Esophagus muscularis mucosa (tissue), 4 donors: ENCODE measurements around the gene DLST. TPM values are rescaled to one million over a fixed set of nuclear protein-coding genes. Genes with fewer than 3 reads are reported as not detected.
A peak's percentile ranks its signal among the peaks of the same experiment; 100 is the strongest.

Experiments
- DNase-seq: peaks from one replicate; pipeline ENCODE4 v3.0.0-alpha.2; 2017; ENCODE audit errors: extremely low spot score
- H3K27ac ChIP-seq, 4 donors: fragments of 200-600 bp; sonication (generic); replicated peaks in 1 of 4; 1 replicate in 3 of 4; 2 replicates in 1 of 4; pipeline ENCODE4 v1.5.1; 2016 to 2019; ENCODE audit warnings: mild to moderate bottlenecking in 1 of 4
- H3K27me3 ChIP-seq, 4 donors: fragments of 200-600 bp; sonication (generic); one replicate each; pipeline versions ENCODE4 v1.5.1 to v1.6.0; 2016 to 2019
- H3K36me3 ChIP-seq, 4 donors: fragments of 200-600 bp; sonication (generic); one replicate each; pipeline ENCODE4 v1.5.1; 2016 to 2019
- H3K4me1 ChIP-seq, 4 donors: fragments of 200-600 bp; sonication (generic); one replicate each; pipeline ENCODE4 v1.5.1; 2016 to 2019
- H3K4me3 ChIP-seq, 4 donors: fragments of 200-600 bp; sonication (generic); 1 replicate in 2 of 4; 2 replicates in 2 of 4; pipeline ENCODE4 v1.5.1; 2016 to 2019; ENCODE audit warnings: mild to moderate bottlenecking in 4 of 4, moderate library complexity in 1 of 4
- H3K9me3 ChIP-seq, 4 donors: fragments of 200-600 bp; sonication (generic); 1 replicate in 3 of 4; 2 replicates in 1 of 4; pipeline ENCODE4 v1.5.1; 2016 to 2019
- EP300 ChIP-seq: sonication (generic); formaldehyde crosslinking; IDR thresholded peaks from one replicate; pipeline ENCODE4 v1.6.1; 2017; ENCODE audit warnings: antibody characterized with exemption
- POLR2A ChIP-seq: fragments of 450-650 bp; IDR thresholded peaks from one replicate; pipeline ENCODE4 v1.6.1; 2017; ENCODE audit warnings: antibody characterized with exemption, moderate library complexity, mild to moderate bottlenecking, low read depth
- POLR2AphosphoS5 ChIP-seq, 2 donors: sonication (generic); formaldehyde crosslinking; IDR thresholded peaks; one replicate each; pipeline ENCODE4 v1.6.1; 2017; ENCODE audit warnings: antibody characterized with exemption in 2 of 2
- WGBS: methylation state at CpG from one replicate; pipeline ENCODE4 v1.1.5; 2018; 5-methylcytosine and 5-hydroxymethylcytosine counted together
- intact Hi-C: fragments of 100-400 bp; cut with DNase I; formaldehyde crosslinking; loops from one replicate; pipeline ENCODE4 v1.15.1; 2023
- total RNA-seq, 4 donors: library from RNA; depleted of rRNA; stranded (reverse); fragments of >200 nt; gene quantifications; one replicate each; pipeline versions ENCODE4 v1.1.0 to v1.2.1, GENCODE V29; 2016
- TF ChIP-seq, protein P1 (sequence below), 3 experiments: fragments of 200-600 bp in 2 of 3; fragments of 450-650 bp in 1 of 3; sonication (generic) in 2 of 3; IDR thresholded peaks; one replicate each; pipeline ENCODE4 v1.5.1; 2017 to 2019; ENCODE audit warnings: antibody characterized with exemption in 3 of 3, mild to moderate bottlenecking in 2 of 3, moderate library complexity in 1 of 3

Gene DLST
- total RNA-seq, 4 donors from 2014 or later, result 72.7 to 96.2 (median 88.5) TPM

GRCh38 chr14:74949859-74950573, 68.3 kb downstream of the DLST start:
- H3K27me3 ChIP-seq, result peaks cover 0 to 56% (median 0%) of the 10 kb centered on the region in 4 donors
- peaks cover 0 to 32% (median 2%) of the 10 kb centered on the region in 4 donors for H3K36me3 ChIP-seq
- no peaks in the 10 kb centered on the region for H3K9me3 ChIP-seq
- H3K27ac ChIP-seq, result no peak overlapping the region
- 86% methylated on average over 15 of the region's 17 CpGs for WGBS
- H3K4me3 ChIP-seq, result no peak overlapping the region
- H3K4me1 ChIP-seq, result peaks cover 36 to 58% (median 46%) of the 10 kb centered on the region in 4 donors
- DNase-seq, result no peak
- no peak for TF ChIP-seq EP300
- TF ChIP-seq, protein P1, sequence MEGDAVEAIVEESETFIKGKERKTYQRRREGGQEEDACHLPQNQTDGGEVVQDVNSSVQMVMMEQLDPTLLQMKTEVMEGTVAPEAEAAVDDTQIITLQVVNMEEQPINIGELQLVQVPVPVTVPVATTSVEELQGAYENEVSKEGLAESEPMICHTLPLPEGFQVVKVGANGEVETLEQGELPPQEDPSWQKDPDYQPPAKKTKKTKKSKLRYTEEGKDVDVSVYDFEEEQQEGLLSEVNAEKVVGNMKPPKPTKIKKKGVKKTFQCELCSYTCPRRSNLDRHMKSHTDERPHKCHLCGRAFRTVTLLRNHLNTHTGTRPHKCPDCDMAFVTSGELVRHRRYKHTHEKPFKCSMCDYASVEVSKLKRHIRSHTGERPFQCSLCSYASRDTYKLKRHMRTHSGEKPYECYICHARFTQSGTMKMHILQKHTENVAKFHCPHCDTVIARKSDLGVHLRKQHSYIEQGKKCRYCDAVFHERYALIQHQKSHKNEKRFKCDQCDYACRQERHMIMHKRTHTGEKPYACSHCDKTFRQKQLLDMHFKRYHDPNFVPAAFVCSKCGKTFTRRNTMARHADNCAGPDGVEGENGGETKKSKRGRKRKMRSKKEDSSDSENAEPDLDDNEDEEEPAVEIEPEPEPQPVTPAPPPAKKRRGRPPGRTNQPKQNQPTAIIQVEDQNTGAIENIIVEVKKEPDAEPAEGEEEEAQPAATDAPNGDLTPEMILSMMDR (IDR thresholded peaks at IDR 0.05), result no peak
- no peak for TF ChIP-seq POLR2AphosphoS5 (IDR thresholded peaks at IDR 0.05)
- no peak for TF ChIP-seq POLR2A
- intact Hi-C loops, result loop anchor here (5.0 kb wide), 1 partner anchor 52 kb away; the partner anchor contains the start of gene EIF2B2

- Histone ChIP-seq H3K4me3 (peak overlapping the region in 1 of 4 donors; percentile 65), H3K27me3 (peaks cover 0 to 58% (median 0%) of the 10 kb centered on the region in 4 donors), H3K27ac (no peak overlapping the region), H3K36me3 (peaks cover 0 to 26% (median 0%) of the 10 kb centered on the region in 4 donors), H3K4me1 (peaks cover 43 to 66% (median 51%) of the 10 kb centered on the region in 4 donors), H3K9me3 (no peaks in the 10 kb centered on the region)
- 78% methylated on average over 8 of the region's 9 CpGs for WGBS
- TF ChIP-seq EP300 (no peak), POLR2AphosphoS5 (IDR thresholded peaks at IDR 0.05) (no peak), POLR2A (no peak)
- TF ChIP-seq, protein P1 (IDR thresholded peaks at IDR 0.05), result no peak
- DNase-seq, result no peak
- intact Hi-C loops, result no loop called here
Observed at GRCh38 chr14:74950795-74951442, 69.2 kb downstream of the DLST start.

DNA sequence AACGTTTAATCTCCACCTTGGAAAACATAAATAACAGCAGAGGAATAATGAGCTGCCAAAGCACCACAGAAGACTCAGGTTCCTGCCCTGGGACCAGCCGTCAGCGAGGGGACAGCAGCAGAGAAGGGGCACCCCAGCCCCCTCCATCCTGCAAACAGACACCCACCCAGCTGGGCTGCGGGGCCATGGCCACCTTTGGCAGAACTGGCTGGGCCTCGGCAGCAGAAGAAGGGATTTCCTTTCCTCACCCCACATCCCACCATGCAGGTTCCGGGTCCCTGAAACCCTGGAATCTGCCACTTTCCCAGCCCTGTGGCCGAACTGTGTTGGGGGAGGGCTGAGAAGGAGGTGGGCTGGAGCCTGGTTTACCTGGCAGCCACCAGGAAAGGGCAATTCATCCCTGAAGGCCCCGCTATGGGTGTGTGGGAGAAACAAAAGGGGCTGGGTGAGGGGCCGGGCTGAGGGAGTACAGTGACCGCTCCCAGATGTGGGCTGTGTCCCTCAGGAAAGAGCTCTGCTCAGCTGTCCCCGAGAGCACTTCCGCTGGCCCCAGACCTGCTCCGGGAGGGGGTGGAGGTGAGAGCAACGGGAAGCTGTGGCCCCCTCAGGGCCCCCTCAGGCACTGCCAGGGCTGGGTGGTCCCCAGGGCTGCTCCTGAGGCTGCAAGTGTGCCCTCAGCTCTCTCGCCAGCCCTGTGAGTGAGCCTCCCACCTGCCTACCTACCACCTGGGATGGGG, 69.9 kb downstream of the DLST start:
- TF ChIP-seq POLR2AphosphoS5 (IDR thresholded peaks at IDR 0.05) (no peak), EP300 (no peak), POLR2A (no peak)
- TF ChIP-seq, protein P1 (IDR thresholded peaks at IDR 0.05), result no peak
- H3K9me3 ChIP-seq, result no peaks in the 10 kb centered on the region
- peaks cover 39 to 60% (median 45%) of the 10 kb centered on the region in 4 donors for H3K4me1 ChIP-seq
- H3K27me3 ChIP-seq, result peaks cover 0 to 58% (median 0%) of the 10 kb centered on the region in 4 donors
- 80% methylated on average over 2 of the region's 15 CpGs for WGBS
- intact Hi-C loops, result no loop called here
- DNase-seq, result no peak
- peak overlapping the region in 2 of 4 donors; percentile 7 to 65 for H3K4me3 ChIP-seq
- H3K27ac ChIP-seq, result no peak overlapping the region
- H3K36me3 ChIP-seq, result peaks cover 0 to 26% (median 0%) of the 10 kb centered on the region in 4 donors

DNA sequence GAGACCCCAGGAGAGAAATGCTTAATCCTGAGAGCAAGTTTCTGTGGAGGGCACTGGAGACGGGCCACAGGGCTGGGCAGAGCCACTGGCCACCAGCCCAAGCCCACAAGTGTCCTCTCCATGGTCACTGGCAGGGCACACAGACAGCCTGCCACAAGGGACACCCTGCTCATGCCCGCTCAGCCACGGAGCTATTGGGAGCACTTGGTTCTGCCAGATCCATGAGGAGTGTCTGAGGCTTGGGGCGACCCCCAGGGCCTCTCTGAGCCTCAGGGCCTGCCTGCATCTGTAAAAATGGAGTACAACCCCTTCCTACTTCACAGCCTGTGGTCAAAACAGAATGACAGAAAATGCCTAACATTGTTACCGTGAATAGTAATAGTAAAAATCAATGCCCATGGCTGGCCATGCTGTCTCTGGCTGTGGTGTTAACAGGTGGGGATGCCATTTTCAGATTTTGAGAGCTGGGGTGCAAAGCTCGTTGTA, 70.5 kb downstream of the DLST start:
- 100% methylated on average over 3 of the region's 6 CpGs for WGBS
- DNase-seq, result no peak
- H3K27ac ChIP-seq, result no peak overlapping the region
- TF ChIP-seq POLR2A, result no peak
- TF ChIP-seq EP300, result no peak
- TF ChIP-seq, protein P1 (IDR thresholded peaks at IDR 0.05), result no peak
- TF ChIP-seq POLR2AphosphoS5 (IDR thresholded peaks at IDR 0.05), result no peak
- peaks cover 33 to 55% (median 39%) of the 10 kb centered on the region in 4 donors for H3K4me1 ChIP-seq
- intact Hi-C loops, result no loop called here
- peaks cover 0 to 58% (median 0%) of the 10 kb centered on the region in 4 donors for H3K27me3 ChIP-seq
- H3K9me3 ChIP-seq, result no peaks in the 10 kb centered on the region
- peaks cover 0 to 26% (median 0%) of the 10 kb centered on the region in 4 donors for H3K36me3 ChIP-seq
- H3K4me3 ChIP-seq, result peak overlapping the region in 1 of 4 donors; percentile 65
